Esophagus (tissue), 2 donors: ENCODE measurements around the gene HMX3. TPM values are rescaled to one million over a fixed set of nuclear protein-coding genes. Genes with fewer than 3 reads are reported as not detected.

Experiments used
- H3K27ac ChIP-seq, 2 donors: one replicate each; pipeline ENCODE4 v1.5.1; 2013; ENCODE audit warnings: low read depth in 2 of 2, mild to moderate bottlenecking in 2 of 2, inconsistent platforms in 1 of 2, low read length in 1 of 2, moderate library complexity in 1 of 2
- H3K27me3 ChIP-seq, 2 donors: one replicate each; pipeline ENCODE4 v1.6.1; 2013; ENCODE audit warnings: low read length in 2 of 2, control low read depth in 1 of 2, mild to moderate bottlenecking in 1 of 2; ENCODE audit not compliant: insufficient read depth in 2 of 2, control insufficient read depth in 1 of 2
- H3K36me3 ChIP-seq, 2 donors: one replicate each; pipeline ENCODE4 v1.6.1; 2013; ENCODE audit warnings: low read length in 1 of 2; ENCODE audit not compliant: control insufficient read depth in 2 of 2, insufficient read depth in 2 of 2
- H3K4me1 ChIP-seq, 2 donors: one replicate each; pipeline ENCODE4 v1.6.1; 2013; ENCODE audit warnings: low read length in 1 of 2; ENCODE audit not compliant: control insufficient read depth in 2 of 2, insufficient read depth in 2 of 2
- H3K4me3 ChIP-seq, 2 donors: one replicate each; pipeline ENCODE4 v1.5.1; 2013; ENCODE audit warnings: low read length in 2 of 2, mild to moderate bottlenecking in 2 of 2, low read depth in 1 of 2, moderate library complexity in 1 of 2
- H3K9me3 ChIP-seq, 2 donors: one replicate each; pipeline ENCODE4 v1.6.1; 2013; ENCODE audit warnings: mild to moderate bottlenecking in 2 of 2, low read depth in 1 of 2, low read length in 1 of 2, moderate library complexity in 1 of 2; ENCODE audit not compliant: control insufficient read depth in 2 of 2, insufficient read depth in 1 of 2
- WGBS, 2 donors: extraction: QIAGEN DNeasy Blood & Tissue Kit; methylation state at CpG; one replicate each; pipeline ENCODE4 v1.1.7; 2013; 5-methylcytosine and 5-hydroxymethylcytosine counted together
- polyA plus RNA-seq, 2 donors: library from polyadenylated mRNA; stranded (reverse); fragments of 200-250 nt; gene quantifications; one replicate each; pipeline ENCODE4 v1.2.3, GENCODE V29; 2013
- donor health status: healthy with polysubstance abuse.
- donor health status: Bipolar disorder and iron deficiency.

HMX3 gene
- polyA plus RNA-seq, 2 donors: not detected

DNA sequence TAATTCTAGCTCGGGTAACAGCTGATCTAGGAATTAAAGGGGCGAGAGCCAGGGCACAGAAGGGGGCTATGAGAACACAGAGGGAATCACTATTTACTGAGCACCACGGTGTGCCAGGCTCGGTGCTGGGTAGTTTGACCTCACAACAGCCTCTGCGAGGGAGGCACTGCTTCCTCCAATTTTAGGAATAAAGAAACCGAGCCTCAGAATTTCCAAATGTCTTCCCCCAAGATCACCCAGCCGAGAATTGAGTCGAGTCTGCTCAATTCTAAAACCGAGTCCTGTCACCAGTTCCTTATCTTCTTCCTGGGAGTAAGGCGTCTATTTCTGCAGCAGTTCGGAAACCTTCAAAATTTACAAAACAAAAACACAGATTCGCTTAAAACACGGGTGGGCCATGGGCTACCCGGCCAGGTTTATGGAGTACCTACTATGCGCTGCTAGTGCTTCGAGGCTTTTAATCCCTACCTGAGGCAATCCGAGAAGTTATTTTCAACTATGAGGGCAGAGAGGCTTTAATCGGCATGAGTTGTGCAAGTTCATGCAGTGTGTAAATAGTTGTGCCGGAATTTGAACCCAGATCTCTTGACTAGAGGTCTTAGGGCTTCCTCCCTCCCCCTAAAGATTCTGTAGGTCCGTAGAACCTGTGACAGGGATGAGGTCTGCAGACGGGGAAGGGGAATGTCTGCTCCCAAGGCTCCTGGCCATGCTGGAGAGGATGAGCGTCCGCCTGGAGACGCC lies 11.3 kb downstream of the HMX3 start:
- WGBS, 2 donors: 13 to 22% methylated on average over 24 of the region's 24 CpGs
- peak overlapping the region in 1 of 2 donors; percentile 7 for H3K4me3 ChIP-seq
- H3K36me3 ChIP-seq: no peaks in the 10 kb centered on the region
- H3K4me1 ChIP-seq: peaks cover 17 to 36% of the 10 kb centered on the region in 2 donors
- no peaks in the 10 kb centered on the region for H3K9me3 ChIP-seq
- peaks cover 37 to 56% of the 10 kb centered on the region in 2 donors for H3K27me3 ChIP-seq
- no peak overlapping the region for H3K27ac ChIP-seq

DNA sequence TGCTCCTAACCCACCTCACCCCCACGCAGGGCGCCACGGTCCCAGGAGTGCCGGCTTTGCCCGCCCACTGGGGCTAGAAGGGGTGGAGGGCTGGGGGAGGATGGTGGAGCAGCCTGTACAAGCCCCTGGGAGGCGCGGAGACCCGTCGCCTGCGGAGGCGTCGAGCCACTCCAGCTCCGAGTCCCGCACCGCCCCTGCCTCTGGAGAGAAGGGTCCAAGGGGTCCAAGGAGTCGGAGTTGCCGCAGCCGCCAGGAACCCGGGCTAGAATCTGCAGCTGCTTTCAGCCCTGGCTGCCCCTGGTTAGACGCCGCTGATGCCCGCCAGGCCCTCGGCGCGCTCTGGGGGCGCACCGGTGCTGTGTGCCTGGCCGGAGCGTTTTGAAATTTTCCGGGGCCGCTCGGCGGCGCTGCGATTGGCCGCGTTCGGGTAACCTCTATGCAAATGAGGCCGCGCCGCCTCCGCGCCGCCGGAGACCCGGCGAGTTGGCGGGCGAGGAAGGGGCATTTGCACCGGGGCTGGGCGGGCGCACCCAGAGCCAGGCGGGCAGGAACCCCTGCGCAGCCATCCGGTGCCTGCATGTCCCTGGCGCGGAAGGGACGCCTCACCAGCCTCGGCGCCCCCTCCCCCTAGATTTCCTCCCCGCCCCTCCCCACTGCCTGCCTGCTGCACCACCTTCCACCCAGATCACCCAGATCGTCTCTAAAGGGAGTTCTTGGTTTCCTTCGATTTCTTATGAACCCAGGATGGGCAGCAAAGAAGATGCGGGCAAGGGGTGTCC lies 12.1 kb downstream of the HMX3 start, which contains the start of gene HMX2:
Gene HMX2 (plus strand): TSS at position 502 of the 779 bp plus-strand sequence. CDS start 243 bp downstream, at position 745.
- peaks cover 17 to 36% of the 10 kb centered on the region in 2 donors for H3K4me1 ChIP-seq
- 2 to 4% methylated on average over 51 to 64 of the region's 64 CpGs for WGBS, 2 donors
- peak within 1 kb of the TSS in 1 of 2 donors; percentile 7 for H3K4me3 ChIP-seq

DNA sequence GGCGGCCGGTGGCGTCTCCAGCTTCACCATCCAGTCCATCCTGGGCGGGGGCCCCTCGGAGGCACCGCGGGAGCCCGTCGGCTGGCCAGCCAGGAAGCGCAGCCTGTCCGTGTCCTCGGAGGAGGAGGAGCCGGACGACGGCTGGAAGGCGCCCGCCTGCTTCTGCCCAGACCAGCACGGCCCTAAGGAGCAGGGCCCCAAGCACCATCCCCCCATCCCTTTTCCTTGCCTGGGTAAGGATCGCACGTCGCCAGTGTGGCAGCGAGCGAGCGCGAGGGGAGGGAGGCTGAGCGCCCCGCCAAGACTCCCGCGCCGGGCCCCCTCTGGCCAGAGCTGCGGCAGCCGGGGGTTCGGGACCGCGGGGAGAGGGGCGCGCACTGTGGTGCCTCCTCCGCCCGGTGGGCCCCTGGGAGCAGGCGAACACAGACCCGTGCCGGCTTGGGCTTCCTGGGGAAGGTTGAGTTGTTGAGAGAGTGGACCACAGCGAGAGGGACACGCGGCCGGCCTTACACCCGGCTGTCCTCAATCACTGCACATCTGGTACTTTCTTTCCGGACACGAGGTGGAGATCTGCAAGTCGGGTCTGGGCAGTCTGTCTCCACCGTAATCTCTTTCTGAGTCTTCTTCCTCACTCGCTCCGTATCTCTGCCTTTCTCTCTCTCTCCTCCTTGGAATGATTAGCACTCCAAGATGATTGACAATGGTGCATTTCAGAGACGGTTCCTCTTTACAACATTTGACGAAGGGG lies 12.8 kb downstream of the HMX3 start:
- Histone ChIP-seq H3K9me3 (no peaks in the 10 kb centered on the region), H3K27me3 (peaks cover 23 to 46% of the 10 kb centered on the region in 2 donors), H3K27ac (no peak overlapping the region), H3K36me3 (no peaks in the 10 kb centered on the region), H3K4me3 (peak overlapping the region in 1 of 2 donors; percentile 7), H3K4me1 (peaks cover 17 to 36% of the 10 kb centered on the region in 2 donors)
- WGBS, 2 donors: 5% methylated on average over 37 to 55 of the region's 55 CpGs

More for the DNA sequence above, 12.1 kb downstream of the HMX3 start, which contains the start of gene HMX2:
- Histone ChIP-seq H3K36me3 (no peaks in the 10 kb centered on the region), H3K27me3 (peaks cover 30 to 49% of the 10 kb centered on the region in 2 donors), H3K27ac (no peak within 1 kb of the TSS), H3K9me3 (no peaks in the 10 kb centered on the region)

DNA sequence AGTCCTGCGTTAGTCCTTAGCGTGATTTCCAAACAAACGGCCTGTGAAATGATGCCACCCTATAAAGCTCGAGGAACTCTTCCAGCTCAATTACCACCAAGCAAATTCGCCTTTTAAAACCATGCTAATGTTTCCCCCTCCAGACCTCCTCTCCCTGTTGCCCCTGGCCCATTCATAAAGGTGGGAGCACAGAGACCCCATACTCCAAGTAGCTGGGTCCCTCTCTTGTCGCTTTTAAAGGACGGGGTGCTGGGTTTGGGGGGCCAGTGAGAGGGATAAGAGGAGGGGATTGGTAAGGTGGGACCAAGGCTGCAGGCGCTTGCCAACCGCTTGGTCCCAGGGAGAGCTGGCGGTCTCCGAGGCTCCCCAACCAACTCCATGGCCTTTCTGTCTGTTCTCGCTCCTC lies 13.4 kb downstream of the HMX3 start:
- Histone ChIP-seq H3K4me3 (peak overlapping the region in 1 of 2 donors; percentile 45), H3K36me3 (no peaks in the 10 kb centered on the region), H3K4me1 (peaks cover 17 to 36% of the 10 kb centered on the region in 2 donors), H3K27me3 (peaks cover 18 to 46% of the 10 kb centered on the region in 2 donors), H3K9me3 (no peaks in the 10 kb centered on the region), H3K27ac (no peak overlapping the region)
- WGBS, 2 donors: 7 to 12% methylated on average over 12 of the region's 12 CpGs

DNA sequence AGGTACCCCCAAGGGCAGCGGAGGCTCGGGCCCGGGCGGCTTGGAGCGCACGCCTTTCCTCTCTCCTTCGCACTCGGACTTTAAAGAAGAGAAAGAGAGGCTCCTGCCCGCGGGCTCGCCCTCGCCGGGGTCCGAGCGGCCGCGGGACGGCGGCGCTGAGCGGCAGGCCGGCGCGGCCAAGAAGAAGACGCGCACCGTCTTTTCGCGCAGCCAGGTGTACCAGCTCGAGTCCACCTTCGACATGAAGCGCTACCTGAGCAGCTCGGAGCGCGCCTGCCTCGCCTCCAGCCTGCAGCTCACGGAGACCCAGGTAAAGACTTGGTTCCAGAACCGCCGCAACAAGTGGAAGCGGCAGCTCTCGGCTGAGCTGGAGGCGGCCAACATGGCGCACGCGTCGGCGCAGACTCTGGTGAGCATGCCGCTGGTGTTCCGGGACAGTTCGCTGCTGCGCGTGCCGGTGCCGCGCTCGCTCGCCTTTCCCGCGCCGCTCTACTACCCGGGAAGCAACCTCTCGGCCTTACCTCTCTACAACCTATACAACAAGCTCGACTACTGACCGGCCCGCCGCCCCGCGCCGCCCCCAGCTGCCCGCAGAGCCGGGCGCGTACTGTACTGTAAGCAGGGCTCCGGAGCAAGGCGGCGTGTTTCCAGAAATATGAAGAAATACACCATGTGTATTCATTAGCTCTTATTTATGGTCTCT lies 13.9 kb downstream of the HMX3 start:
- H3K27me3 ChIP-seq: peaks cover 15 to 44% of the 10 kb centered on the region in 2 donors
- 3% methylated on average over 72 to 76 of the region's 76 CpGs for WGBS, 2 donors
- peaks cover 17 to 36% of the 10 kb centered on the region in 2 donors for H3K4me1 ChIP-seq

DNA sequence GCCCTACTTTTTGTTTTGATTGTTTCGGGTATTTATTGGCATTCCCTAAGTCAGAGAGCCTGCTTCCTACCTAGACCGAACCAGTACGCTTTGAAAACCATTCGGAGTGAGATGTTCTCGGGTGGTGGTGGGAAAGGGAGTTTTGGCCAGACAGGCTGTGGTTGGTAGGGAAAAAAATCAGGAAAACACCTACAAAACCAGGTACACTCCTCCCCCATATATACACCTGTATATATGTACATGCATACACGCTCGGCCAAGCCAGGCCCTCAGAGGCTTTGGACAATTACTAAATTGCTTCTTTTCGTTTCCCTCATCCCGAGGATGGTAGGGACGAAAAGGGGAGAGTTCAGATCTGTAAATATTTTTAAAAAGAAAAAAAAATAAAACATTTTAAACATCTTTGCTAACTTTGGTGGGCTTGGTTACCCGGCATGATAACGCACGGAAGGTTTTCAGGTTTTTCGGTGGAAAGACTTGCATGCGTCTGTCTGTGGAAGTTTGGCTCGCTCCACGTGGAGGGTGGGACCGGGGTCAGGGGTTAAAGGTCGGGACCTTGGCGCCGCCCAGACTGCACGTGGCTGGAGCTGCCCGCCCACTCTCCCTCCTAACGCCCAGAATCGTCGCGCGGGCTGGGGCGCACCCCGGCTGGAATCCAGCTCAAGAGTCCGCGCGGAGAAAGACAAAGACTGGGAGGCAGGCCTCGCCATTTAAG lies 14.7 kb downstream of the HMX3 start:
- H3K4me3 ChIP-seq: peak overlapping the region; percentile 42 to 45
- H3K27me3 ChIP-seq: peaks cover 14 to 37% of the 10 kb centered on the region in 2 donors

More for the DNA sequence above, 13.9 kb downstream of the HMX3 start:
- Histone ChIP-seq H3K36me3 (no peaks in the 10 kb centered on the region), H3K27ac (no peak overlapping the region), H3K4me3 (peak overlapping the region; percentile 42 to 45), H3K9me3 (no peaks in the 10 kb centered on the region)

DNA sequence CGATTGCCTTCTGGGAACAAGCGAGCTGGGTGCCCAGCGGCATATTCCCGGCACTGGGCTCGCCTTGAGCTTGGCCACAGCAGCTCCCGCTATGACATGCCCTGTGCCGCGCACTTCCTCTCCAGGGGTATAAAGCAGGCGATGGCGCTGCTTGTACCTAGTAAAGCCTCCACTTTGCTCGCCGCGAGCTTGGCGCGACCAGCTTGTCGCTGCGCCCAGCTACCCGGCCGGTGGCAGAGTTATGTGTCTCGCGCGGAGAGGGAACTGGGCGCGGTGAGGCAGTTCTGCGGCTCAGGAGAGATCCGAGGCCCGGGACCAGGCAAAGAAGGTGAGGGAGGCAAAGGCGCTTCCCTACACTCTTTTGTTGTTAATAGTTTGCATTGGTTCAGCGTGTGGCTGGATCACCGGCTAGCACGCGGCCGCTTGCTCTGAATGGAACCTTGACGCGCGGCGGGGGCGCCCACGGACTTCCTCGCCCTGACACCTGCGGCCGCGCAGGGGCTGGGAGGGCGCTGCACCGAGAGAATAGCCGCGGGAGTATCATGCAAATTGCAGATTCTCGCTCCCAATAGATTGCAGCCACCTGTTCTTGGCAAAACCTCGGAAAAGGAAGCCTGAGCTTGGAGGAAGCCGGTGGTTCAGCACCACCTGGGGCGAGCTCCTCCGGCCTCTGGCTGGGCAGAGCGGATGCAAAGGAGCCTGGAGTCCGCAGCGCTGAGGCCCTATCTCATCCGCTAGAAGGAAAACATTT lies 15.4 kb downstream of the HMX3 start:
- H3K4me3 ChIP-seq: peak overlapping the region in 1 of 2 donors; percentile 23
- WGBS, 2 donors: 4% methylated on average over 56 of the region's 56 CpGs
- peaks cover 13 to 30% of the 10 kb centered on the region in 2 donors for H3K4me1 ChIP-seq

More for the DNA sequence above, 14.7 kb downstream of the HMX3 start:
- H3K36me3 ChIP-seq: no peaks in the 10 kb centered on the region
- H3K4me1 ChIP-seq: peaks cover 17 to 36% of the 10 kb centered on the region in 2 donors
- no peak overlapping the region for H3K27ac ChIP-seq
- H3K9me3 ChIP-seq: no peaks in the 10 kb centered on the region
- 10% methylated on average over 34 of the region's 34 CpGs for WGBS, 2 donors

DNA sequence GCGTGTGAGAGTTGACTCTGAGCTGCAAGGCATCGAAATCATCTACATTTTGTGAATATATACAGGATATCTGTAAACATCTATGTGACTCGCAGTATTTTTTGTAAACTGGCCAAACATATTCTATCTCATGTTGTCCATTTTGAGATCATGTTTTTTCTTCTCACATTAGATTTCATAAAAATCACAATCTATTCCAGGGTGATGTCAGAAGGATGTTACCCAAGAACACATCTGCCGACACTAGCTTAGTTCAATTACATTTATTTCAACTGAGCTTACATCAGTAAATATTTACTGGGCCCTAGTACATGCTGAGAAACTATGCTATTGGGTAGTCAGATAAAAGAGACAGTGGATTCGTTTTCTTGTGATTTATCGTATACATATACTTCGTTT lies 16.0 kb downstream of the HMX3 start:
- Histone ChIP-seq H3K36me3 (no peaks in the 10 kb centered on the region), H3K27ac (no peak overlapping the region), H3K27me3 (peaks cover 14 to 25% of the 10 kb centered on the region in 2 donors), H3K4me1 (peaks cover 11 to 30% of the 10 kb centered on the region in 2 donors), H3K4me3 (no peak overlapping the region), H3K9me3 (no peaks in the 10 kb centered on the region)
- 28 to 30% methylated on average over 7 of the region's 7 CpGs for WGBS, 2 donors

More for the DNA sequence above, 15.4 kb downstream of the HMX3 start:
- peaks cover 14 to 31% of the 10 kb centered on the region in 2 donors for H3K27me3 ChIP-seq
- no peaks in the 10 kb centered on the region for H3K36me3 ChIP-seq
- no peak overlapping the region for H3K27ac ChIP-seq
- no peaks in the 10 kb centered on the region for H3K9me3 ChIP-seq
